ENCODE data around the gene DIDO1.

DNA sequence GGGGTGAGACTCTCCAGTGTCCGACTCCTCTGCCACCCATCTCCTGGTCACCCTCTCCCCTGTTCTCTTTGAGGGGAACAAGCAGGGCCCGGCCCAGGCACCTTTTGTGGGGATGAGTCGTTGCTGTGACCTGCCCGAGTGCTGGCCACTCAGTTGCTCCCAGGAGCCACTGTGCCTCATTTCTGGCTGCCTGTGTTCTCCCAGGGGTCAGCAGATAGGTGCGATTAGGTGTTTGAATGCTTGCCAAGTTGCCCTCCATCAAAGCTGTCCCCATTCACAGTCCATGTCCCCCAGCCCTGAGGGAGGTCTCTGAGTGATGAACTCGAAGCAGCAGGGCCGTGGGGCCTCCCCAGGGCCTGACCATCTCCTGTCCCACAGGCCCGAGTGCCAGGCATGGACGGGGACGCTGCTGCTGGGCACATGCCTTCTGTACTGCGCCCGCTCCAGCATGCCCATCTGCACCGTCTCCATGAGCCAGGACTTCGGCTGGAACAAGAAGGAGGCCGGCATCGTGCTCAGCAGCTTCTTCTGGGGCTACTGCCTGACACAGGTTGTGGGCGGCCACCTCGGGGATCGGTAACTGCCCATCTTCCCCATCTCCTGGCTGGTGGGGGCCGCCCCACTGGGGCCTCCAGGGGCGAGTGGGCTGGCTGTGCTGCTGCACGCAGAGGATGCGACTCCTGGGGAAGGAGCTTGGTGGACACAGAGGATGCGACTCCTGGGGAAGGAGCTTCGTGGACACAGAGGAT, 30.3 kb upstream of the DIDO1 start:
- TF ChIP-seq, protein P1, sequence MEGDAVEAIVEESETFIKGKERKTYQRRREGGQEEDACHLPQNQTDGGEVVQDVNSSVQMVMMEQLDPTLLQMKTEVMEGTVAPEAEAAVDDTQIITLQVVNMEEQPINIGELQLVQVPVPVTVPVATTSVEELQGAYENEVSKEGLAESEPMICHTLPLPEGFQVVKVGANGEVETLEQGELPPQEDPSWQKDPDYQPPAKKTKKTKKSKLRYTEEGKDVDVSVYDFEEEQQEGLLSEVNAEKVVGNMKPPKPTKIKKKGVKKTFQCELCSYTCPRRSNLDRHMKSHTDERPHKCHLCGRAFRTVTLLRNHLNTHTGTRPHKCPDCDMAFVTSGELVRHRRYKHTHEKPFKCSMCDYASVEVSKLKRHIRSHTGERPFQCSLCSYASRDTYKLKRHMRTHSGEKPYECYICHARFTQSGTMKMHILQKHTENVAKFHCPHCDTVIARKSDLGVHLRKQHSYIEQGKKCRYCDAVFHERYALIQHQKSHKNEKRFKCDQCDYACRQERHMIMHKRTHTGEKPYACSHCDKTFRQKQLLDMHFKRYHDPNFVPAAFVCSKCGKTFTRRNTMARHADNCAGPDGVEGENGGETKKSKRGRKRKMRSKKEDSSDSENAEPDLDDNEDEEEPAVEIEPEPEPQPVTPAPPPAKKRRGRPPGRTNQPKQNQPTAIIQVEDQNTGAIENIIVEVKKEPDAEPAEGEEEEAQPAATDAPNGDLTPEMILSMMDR (IDR thresholded peaks at IDR 0.05) = no peak
- TF ChIP-seq POLR2A (IDR thresholded peaks at IDR 0.05) (no peak), POLR2AphosphoS5 (IDR thresholded peaks at IDR 0.05) (no peak)
